ENCODE results near the gene ITPR2. TPM values are rescaled to one million over a fixed set of nuclear protein-coding genes. Genes with fewer than 3 reads are reported as not detected.

Gene ITPR2
- polyA plus RNA-seq, 1 of the 3 experiments (the other 2 are of a cell fraction), result 2.3 TPM

GRCh38 chr12:26428420-26428819 is 404.6 kb downstream of the ITPR2 start:
- peaks cover 6% of the 10 kb centered on the region for H3F3A ChIP-seq (replicated peaks; ENCODE audit: insufficient read depth)
- H3K27ac ChIP-seq (ENCODE audit: low read depth in 2 of 2, low read length in 1 of 2), result no peak overlapping the region
- H3K36me3 ChIP-seq (replicated peaks in 1 of 2; ENCODE audit: control insufficient read depth in 1 of 2, insufficient read depth in 2 of 2, low read length in 1 of 2), result peaks cover 2 to 8% of the 10 kb centered on the region in 2 experiments
- no peak overlapping the region for H3K4me2 ChIP-seq
- WGBS (ENCODE audit: low lambda C conversion rate), result 65% methylated on average over 2 of the region's 2 CpGs
- H4K20me1 ChIP-seq (ENCODE audit: insufficient read depth), result no peaks in the 10 kb centered on the region
- POLR2A ChIA-PET, result no interaction called here
- no peaks in the 10 kb centered on the region for H3K79me2 ChIP-seq (ENCODE audit: insufficient read depth)
- CTCF ChIA-PET, result interaction anchor here (0.6 to 4.1 kb wide), 2 partner anchors 55 to 186 kb away, joined by 4 to 17 read pairs; no protein-coding TSS in a partner anchor
- TF ChIP-seq GATA2 (CRISPR knock-in tag; IDR thresholded peaks at IDR 0.05) (no peak), MXI1 (IDR thresholded peaks at IDR 0.05; ENCODE audit: low read depth, low read length) (no peak), NRF1 (IDR thresholded peaks at IDR 0.05; ENCODE audit: low read depth, low read length) (no peak), SIN3A (IDR thresholded peaks at IDR 0.05; ENCODE audit: borderline replicate concordance, low read depth, low read length) (no peak), FOXM1 (IDR thresholded peaks at IDR 0.05; ENCODE audit: low read depth) (no peak), TAF1 (IDR thresholded peaks at IDR 0.05; ENCODE audit: borderline replicate concordance, low read depth, low read length) (no peak), FOSL2 (IDR thresholded peaks at IDR 0.05; ENCODE audit: borderline replicate concordance, low read depth) (no peak), CTCF (IDR thresholded peaks at IDR 0.05) (no peak), CHD2 (IDR thresholded peaks at IDR 0.05; ENCODE audit: low read length, partially characterized antibody) (no peak), MEF2A (IDR thresholded peaks at IDR 0.05; ENCODE audit: borderline replicate concordance, low read depth) (no peak), RAD21 (IDR thresholded peaks at IDR 0.05; ENCODE audit: low read length) (no peak), TCF12 (IDR thresholded peaks at IDR 0.05) (no peak), SMC3 (IDR thresholded peaks at IDR 0.05; ENCODE audit: low read depth, low read length) (no peak)
- TF ChIP-seq, protein P1, sequence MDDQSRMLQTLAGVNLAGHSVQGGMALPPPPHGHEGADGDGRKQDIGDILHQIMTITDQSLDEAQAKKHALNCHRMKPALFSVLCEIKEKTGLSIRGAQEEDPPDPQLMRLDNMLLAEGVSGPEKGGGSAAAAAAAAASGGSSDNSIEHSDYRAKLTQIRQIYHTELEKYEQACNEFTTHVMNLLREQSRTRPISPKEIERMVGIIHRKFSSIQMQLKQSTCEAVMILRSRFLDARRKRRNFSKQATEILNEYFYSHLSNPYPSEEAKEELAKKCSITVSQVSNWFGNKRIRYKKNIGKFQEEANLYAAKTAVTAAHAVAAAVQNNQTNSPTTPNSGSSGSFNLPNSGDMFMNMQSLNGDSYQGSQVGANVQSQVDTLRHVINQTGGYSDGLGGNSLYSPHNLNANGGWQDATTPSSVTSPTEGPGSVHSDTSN (IDR thresholded peaks at IDR 0.05), result no peak
- TF ChIP-seq, protein P2, sequence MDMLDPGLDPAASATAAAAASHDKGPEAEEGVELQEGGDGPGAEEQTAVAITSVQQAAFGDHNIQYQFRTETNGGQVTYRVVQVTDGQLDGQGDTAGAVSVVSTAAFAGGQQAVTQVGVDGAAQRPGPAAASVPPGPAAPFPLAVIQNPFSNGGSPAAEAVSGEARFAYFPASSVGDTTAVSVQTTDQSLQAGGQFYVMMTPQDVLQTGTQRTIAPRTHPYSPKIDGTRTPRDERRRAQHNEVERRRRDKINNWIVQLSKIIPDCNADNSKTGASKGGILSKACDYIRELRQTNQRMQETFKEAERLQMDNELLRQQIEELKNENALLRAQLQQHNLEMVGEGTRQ (IDR thresholded peaks at IDR 0.05; ENCODE audit: borderline replicate concordance, low read depth, low read length), result no peak
- H3K4me1 ChIP-seq (ENCODE audit: control insufficient read depth in 1 of 2, insufficient read depth in 2 of 2, low read depth in 1 of 2, low read length in 1 of 2), result peaks cover 0 to 16% of the 10 kb centered on the region in 2 experiments; a peak in 1 of 4 replicates
- no peak for DNase-seq
- H3K9me2 ChIP-seq, result peaks cover 4% of the 10 kb centered on the region; the same call in 1 of the 2 replicates
- H3K27me3 ChIP-seq (ENCODE audit: insufficient read depth), result no peaks in the 10 kb centered on the region
- no peak overlapping the region for H2AFZ ChIP-seq (ENCODE audit: low read depth)
- H3K4me3 ChIP-seq (ENCODE audit: low read depth in 2 of 2, low read length in 1 of 2), result no peak overlapping the region
- no peak overlapping the region for H3K9ac ChIP-seq
- no peaks in the 10 kb centered on the region for H3K9me3 ChIP-seq
